NOMO-1 (cell line): ENCODE results near the gene NEURL1.
A peak's percentile ranks its signal among the peaks of the same experiment; 100 is the strongest.

Experiments
- DNase-seq, 2 experiments: peaks; one replicate each; lab custom pipeline; 2025; ENCODE audit not compliant: unreplicated experiment in 2 of 2; lab: John Stamatoyannopoulos, UW

NEURL1 gene, protein sequence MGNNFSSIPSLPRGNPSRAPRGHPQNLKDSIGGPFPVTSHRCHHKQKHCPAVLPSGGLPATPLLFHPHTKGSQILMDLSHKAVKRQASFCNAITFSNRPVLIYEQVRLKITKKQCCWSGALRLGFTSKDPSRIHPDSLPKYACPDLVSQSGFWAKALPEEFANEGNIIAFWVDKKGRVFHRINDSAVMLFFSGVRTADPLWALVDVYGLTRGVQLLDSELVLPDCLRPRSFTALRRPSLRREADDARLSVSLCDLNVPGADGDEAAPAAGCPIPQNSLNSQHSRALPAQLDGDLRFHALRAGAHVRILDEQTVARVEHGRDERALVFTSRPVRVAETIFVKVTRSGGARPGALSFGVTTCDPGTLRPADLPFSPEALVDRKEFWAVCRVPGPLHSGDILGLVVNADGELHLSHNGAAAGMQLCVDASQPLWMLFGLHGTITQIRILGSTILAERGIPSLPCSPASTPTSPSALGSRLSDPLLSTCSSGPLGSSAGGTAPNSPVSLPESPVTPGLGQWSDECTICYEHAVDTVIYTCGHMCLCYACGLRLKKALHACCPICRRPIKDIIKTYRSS

DNA sequence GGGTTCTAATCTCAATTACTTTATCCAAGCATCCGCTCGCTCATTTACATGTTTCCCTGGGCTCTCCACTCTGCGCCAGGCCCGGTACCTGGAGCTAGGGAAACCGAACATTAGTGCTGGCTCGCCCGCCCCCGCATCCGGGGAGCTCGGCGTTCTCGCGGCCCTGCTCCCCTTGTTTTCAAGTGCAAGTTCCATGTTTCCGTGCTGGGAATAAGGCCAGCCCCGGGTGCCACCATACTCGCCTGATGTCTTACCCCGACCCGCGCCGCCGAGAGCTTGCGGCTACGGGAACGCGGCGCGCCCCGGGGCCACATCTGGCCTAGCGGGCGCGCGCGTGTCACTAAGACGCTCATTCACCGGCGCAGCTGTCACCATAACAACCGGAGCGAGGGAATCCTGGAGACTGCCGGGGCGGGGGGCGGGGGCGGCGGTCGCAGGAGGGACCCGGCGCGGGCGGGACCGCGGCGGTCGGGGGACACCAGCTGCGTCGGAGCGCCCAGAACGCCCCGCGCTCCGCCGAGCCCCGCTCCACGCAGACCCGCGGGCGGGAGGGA is at the start of gene NEURL1:
TSS of gene NEURL1 (plus strand) at position 344 of the 554 bp plus-strand sequence. CDS start 683 bp downstream, outside the sequence.
- no peak for DNase-seq

DNA sequence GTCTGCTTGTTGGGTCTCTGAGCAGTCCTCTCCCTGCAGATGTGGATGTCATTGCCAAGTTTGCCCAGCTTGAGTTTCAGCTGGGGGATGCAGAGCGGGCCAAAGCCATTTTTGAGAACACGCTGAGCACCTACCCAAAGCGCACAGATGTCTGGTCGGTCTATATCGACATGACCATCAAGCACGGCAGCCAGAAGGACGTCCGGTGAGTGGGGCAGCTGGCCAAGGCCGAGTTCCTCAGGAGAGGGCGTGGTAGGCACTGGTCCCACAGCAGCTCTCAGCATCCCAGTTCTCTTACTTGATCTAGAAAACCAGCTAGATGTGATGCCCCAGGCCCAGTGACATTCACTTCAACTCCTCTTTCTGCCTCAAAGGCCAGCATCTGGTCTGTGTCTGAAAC is 49.0 kb upstream of the NEURL1 start:
- no peak for DNase-seq

DNA sequence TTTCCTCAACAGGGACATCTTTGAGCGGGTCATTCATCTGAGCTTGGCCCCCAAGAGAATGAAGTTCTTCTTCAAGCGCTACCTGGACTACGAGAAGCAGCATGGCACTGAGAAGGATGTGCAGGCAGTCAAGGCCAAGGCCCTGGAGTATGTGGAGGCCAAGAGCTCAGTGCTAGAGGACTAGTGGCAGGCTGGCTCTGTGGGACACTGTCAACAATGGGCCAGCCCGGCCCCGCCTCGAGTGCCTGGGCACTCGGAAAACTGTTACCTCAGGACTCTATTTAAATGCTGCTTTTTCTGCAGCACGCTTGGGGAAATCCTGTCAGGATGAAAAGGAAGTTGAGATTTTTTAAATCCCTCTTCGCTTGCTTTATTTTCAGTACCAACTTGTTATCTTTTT is 48.1 kb upstream of the NEURL1 start:
- DNase-seq = no peak

DNA sequence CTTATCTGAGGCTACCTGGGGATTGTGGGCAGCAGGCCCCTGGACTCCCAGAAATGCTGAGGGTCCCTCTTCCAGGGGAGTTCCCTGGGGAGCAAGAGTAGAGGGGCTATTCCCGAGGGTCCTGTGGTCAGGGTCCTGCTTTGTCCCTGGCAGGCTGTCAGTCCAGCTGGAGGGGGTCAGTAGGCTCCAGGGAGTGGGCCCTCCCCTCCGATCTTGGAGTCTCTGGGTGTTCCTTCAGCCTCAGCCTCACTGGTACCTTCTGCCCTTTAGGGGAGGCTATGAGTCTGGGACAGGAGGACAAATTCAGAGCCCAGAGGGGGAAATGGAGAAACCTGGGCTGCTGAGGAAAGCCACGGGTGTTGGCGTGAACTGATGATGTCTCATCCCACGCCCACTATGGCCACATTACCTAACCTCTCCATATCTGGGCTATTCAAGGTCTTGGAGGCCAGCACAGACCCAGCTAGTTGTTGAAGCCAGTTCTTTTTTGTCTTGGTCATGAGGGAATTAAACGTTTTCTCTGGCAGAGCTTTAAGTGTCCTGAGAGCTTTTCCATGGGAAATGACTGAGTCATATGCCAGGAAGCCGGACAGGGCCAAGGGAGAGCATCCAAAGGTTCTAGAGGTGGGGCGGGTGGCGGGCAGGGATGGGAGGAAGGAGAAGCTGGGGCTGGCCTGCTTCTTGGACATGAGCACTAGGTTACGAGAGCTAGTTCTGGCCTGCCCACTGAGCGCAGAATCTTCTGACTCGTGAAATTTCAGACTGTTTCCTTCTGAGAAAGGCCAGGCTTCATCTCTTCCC is 47.5 kb upstream of the NEURL1 start:
- no peak for DNase-seq

DNA sequence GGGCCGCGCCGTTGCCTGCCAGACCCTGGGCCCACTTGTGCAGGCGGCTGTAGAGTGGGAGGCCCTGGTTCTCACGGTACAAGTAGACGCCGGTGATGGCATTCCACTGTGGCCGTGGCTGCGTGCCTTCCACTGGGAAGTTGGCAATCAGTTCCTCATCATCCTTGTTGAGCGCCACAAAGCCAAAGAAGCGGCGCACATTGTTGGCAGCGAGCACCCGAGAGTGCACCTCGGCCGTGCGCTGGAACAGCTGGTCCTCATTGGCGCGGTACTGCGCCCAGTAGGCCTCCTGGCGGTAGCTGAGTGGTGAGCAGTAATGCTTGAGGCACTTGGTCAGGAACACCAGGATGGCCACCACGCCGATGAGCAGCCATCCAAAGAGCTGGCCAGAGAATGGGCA is 46.3 kb upstream of the NEURL1 start:
- no peak for DNase-seq

DNA sequence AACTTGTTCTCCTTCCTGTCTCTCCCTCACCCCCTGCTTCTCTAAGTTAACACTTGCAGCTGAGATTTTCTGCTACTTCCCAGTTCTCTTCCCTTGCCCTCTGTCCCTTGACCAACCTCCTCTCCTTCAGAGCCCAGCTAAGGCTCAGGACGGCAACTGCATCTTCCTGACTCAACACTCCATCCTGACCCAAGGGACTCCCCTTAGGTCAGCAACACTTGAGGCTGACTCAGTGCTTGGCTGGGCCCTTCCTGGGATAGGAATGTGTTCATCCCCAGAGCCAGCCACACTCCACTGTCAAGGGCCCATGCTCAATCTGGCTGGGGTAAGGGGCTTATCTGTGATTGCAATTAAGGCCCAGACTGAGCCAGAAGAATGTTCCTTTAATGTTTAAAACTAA is 44.8 kb upstream of the NEURL1 start:
- DNase-seq = no peak

DNA sequence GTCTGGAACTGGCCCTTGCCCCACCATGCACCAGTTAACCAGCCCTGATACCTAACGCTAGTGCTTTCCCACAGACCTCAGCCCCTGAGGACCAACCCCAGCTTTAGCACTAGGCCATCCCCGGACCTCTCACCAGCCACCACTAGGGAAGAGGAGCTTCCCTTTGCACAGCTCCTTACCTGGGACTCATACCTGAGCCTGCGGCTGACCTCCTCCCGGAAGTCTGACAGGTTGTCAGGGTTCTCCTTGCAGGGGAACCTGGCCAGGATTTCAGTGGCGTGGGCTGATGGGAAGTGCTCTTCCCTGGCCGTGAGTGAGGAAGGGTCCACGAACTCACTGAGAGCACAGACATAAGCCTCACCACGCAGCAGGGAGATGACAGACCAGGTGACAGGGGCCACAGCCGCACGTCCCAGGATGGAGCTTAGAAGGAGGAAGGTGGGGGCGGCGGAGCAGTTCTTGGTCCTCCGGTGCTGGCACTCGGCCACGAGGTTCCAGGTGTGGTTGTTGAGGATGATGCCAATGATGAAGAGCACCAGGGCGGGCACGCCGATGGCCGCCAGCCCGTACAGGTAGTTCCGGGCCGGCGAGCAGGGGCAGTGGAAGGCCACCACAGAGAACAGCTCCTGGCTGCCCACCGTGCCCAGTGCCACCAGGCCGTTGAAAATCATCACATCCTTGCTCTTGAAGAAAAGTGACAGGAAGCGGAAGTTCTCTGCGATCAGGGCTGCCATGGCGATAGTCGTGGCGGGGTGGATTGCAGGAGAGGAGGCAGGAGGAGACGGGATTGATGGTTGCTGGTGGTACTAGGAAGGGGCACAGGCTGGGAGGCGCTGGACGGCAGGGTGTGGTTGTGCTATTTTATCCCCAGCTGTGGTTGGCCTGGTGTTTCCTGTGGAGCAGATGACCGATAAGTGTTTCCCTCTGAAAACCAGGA is 44.0 kb upstream of the NEURL1 start:
- no peak for DNase-seq

DNA sequence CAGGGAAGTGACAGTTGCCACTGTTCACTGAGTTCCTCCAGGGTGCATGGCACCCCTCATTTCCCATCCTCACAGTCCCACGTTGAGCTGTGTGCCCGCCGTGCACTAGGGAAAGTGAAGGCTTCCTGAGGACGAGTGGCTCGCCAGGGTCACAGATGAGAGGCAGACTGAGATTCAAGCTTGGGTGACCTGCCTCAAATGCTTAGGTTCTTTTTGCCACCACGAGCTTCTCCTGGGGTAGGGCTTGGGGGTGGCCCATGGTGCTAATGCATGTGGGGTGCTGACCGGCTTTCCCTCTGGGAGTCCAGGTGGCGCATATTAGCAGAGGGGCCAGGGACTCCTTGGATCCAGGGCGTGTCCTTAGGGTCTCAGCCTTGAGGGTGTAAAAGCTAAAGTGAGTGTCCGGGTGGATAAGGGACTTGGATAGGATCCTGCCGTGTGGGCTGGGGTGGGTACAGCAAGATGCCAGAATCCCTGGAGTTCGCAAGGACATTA is 43.3 kb upstream of the NEURL1 start:
- DNase-seq = no peak

DNA sequence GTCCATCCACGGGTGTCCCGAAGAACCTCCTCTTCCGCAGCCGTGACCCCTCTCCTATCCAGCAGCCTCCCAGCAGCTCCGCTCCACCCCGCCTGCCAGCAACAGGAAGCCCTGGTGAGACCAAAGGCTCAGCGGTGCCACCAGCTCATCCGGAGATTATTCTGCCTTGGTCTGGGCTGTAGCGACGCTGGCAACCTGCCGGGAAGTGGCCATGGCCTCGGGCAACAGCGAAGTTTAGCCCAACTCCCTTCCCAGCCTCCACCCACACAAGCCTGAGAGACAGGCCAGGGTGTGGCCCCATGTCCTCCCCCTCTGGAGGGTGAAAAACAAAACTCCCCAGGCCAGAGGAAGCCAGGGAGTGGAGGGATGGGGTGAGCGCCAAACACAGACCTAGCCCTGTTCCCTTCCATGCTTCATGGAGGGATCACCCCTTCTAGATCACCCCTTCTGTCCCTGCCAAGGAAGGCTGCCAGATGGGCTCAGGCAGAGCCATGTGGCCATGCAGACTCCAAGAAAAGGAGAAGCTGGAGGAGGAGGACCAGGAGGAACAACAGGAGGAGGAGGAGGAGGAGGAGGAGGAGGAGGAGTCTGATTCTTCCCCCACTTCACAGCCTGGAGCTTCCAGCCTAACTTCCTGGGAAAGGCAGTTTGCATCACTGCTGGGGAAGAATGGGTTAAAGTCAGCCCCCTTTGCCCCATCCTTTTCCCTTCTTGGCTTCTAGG is 42.3 kb upstream of the NEURL1 start:
- peak in 1 of 2 experiments; percentile 17 for DNase-seq

DNA sequence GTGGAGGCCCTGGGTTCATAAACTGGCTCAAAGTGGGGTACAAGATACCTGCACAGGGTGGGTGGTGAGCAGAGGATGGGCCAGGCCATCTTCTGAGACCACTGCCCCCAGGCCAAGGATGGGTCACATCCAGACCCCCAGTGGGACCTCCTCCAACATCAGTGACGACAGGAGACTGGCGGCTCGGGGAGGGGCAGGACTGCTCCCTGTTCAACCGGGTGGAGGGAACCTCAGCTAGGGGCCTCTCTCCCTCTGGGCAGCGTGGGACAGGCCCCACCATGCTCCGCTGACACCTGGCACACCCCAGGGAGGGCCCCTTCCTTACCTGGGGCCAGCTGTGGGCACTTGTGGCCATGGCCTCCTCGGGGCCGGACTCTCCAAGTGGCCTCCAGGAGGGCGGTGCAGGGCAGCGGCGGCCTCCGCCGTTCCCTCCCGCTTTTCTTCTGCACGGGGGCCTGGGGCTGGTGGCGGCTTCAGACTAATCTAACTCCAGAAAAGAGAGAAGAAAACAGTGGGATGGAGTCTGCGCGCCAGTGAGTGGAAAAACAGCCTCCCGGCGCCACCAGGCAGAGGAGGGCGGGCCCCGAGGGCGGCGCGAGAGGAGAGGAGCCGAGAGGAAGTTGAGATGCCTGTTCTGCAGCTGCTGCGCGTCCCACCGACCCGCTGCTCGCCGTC is 41.5 kb upstream of the NEURL1 start, which contains the start of gene CALHM2:
TSS of gene CALHM2 (minus strand) at position 540 of the 675 bp plus-strand sequence. CDS start 2,429 bp downstream, outside the sequence.
- DNase-seq = peak; percentile 47 to 65

DNA sequence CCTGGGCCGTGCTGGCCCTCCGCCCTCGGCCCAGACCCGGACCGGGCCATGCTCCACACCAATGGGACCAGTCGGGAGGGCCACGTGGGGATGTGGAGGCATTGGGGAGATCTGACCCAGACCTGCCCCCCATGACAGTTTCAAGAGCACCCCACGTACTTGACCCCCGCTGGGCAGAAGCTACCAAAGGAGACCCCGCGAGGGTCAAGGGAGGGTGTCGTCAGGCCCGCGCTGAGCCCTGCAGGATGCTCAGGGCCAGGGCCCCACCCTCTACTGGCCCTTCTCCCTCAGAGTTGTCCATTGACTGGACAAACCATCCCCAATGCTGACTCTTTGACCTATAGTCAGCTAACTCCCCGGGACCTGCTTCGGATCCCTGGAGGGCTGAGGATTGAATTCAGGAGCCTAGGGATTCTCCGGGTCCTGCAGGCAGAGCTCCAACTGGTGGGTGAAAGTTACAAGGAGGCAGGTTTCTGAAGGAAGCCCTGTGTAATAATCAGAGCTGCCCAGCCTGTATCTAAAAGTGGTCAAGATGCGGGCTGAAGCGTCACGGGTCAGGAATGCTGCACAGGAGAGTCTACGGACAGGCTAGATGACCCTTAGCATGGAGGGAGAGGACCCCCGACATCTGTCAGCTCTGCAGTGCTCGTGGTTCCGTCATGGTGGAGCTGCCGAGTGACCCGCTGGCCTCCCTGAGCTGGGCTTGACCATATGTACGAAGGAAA is 40.8 kb upstream of the NEURL1 start:
- no peak for DNase-seq

DNA sequence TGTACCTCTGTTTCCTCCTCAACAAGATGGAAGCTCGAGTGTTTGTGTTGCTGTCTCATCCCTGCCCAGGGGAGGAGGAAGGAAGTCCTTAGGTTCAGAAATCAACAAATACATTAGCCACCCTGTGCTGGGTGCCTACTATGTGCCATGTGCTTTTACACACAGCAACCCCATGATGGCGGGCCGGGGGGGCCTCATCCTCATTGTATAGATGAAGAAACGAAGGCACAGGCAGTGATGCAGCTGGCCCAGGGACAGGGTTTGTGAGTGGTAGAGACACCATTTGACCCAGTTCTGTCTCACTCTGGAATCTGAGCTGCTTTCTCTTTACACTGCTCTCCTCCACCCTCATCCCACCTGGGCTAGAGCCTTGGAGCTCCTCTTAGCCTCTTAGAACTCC is 39.5 kb upstream of the NEURL1 start:
- no peak for DNase-seq

DNA sequence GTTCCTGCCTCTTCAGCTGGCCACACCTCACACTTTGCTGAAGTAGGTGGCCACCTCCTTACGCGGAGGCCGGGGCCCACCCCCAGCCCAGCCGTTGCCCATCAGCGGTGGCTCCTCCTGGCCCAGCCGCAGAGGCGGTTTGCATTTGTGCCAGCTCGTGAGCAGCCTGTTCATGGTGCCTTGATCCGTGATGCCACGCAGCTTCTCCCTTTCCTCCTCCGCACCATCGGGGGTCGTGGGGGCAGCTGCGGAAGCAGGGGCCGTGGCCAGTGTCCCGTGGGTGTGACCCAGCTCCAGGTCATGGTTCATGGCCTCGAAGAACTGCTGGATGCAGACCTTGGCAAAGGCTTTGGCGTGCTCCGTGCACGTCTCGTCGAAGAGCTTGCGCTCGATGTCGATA is 38.3 kb upstream of the NEURL1 start:
- DNase-seq = no peak

DNA sequence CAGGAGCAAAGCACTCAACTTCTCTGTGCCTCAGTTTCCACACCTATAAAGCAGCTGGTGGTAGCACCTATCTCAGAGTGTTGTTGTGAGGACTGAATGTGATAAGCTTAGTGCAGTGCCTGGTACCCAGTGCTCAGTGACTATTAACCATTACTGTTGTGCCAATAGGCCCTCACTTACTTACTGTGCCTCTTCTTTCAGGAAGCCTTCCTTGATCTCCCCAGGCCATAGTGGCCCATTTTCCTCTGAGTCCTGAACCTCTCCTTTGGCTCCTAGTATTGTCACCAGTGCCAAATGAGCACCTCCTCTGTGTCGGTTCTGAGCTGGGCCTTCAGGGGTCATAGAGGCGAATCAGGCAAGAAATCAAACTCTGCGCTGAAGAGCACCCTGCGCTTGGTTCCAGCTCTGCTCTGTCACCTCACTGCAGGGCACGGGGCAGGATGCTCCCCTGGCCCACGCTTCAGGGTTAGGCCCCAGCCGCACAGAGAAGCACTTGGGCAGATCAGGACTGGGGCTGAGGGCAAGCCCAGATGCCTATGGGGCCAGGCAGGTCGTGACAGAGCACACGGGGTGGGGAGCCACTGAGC is 37.3 kb upstream of the NEURL1 start:
- DNase-seq = no peak

DNA sequence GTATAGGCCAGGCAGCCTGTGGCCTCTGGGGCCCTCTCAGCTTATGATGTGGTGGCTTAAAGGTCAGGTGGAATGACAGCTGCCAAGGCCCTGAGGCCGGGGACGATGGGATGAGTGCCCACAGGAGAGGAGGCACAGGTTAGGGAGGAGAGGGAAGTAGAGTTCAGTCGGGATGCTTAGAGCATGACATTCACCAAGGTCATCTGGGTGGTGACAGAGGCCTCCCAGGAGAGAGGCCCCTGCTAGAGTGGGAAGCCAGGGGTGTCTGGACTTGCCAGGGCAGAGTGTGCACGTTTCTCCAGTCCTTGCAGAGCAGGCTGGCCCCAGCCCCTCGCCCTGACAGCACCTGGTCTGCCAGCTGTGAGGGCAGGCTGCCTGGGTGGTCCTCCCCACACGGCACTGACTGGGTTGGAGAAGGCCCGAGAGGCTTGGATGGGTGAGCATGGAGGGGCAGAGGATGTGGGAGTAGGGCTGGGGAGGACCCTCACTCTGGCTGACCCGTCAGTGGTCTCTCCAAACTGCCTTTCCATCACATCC is 36.3 kb upstream of the NEURL1 start:
- DNase-seq = no peak

DNA sequence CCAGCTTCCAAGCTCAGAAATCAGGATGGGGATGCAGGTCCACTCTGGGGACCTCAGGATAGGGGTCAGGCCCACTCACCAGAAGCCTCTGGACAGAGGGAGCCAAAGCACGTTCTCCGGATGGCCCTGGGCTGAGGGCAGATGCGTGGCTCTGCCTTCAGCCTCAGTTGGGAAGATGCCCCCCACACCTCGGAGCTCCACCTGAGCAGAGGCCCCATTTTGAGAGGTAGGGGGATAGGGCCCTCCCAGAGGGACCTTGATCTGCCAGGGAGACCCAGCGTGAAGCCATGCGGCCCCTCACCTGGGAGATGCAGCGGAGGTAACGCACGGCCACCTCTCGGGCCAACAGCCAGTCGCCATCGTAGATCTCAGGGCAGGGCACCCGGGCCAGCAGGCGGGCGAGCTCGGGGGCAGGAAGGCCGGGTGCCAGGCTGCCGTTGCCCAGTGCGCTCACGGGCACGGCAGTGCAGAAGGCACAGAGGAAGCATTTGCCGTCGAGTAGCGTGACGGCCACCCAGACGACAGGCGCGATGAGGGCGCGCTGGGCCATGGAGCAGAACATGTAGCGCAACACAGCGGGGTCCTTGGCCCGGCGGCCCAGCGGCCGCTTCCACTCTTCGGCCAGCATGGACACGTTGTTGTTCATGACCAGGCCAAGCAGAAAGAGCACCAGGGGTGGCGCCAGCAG is 35.5 kb upstream of the NEURL1 start:
- no peak for DNase-seq

DNA sequence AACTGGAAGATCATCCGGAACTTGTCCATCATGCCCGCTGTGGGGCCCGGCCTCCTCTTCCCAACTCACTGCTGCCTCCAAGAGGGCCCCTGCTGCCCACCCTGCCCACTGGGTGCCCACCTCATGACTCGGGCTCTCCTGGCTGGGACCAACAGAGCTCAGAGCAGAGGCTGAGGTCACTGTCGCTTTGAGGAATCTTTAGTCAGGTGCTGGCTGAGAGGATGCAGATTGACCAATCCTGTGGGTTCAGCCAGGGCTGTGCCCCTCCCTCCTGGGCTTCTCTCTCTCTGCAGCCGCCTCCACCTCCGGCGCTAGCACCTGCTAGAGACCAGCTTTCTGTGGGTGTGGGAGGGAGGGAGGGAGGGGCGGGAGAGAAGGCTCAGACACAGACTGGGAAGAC is 34.8 kb upstream of the NEURL1 start, which contains the start of gene CALHM1:
TSS of gene CALHM1 (minus strand) at position 181 of the 400 bp plus-strand sequence. CDS start at position 32, 149 bp downstream.
- peak; percentile 11 to 25 for DNase-seq
